HL-60 (cell line): ENCODE results near the gene C19orf12.

Experiments used
- GABPA ChIP-seq: IDR thresholded peaks from 2 replicates; pipeline ENCODE4 v1.6.1; 2012; ENCODE audit warnings: low read depth
- POLR2AphosphoS5 ChIP-seq: IDR thresholded peaks from 2 replicates; pipeline ENCODE4 v1.6.1; 2012; ENCODE audit warnings: low read depth
- SPI1 ChIP-seq: IDR thresholded peaks from 2 replicates; pipeline ENCODE4 v1.6.1; 2012; ENCODE audit warnings: low read depth, mild to moderate bottlenecking, borderline replicate concordance
- TF ChIP-seq, protein P1 (sequence below): IDR thresholded peaks from one replicate; pipeline ENCODE4 v1.5.1; 2011; ENCODE audit warnings: low read length, control low read depth, inconsistent platforms; ENCODE audit not compliant: insufficient read depth
- TF ChIP-seq, protein P2 (sequence below): IDR thresholded peaks from 2 replicates; pipeline ENCODE4 v1.6.1; 2012; ENCODE audit warnings: low read depth; ENCODE audit not compliant: insufficient replicate concordance

- no peak for TF ChIP-seq POLR2AphosphoS5
- TF ChIP-seq, protein P1, sequence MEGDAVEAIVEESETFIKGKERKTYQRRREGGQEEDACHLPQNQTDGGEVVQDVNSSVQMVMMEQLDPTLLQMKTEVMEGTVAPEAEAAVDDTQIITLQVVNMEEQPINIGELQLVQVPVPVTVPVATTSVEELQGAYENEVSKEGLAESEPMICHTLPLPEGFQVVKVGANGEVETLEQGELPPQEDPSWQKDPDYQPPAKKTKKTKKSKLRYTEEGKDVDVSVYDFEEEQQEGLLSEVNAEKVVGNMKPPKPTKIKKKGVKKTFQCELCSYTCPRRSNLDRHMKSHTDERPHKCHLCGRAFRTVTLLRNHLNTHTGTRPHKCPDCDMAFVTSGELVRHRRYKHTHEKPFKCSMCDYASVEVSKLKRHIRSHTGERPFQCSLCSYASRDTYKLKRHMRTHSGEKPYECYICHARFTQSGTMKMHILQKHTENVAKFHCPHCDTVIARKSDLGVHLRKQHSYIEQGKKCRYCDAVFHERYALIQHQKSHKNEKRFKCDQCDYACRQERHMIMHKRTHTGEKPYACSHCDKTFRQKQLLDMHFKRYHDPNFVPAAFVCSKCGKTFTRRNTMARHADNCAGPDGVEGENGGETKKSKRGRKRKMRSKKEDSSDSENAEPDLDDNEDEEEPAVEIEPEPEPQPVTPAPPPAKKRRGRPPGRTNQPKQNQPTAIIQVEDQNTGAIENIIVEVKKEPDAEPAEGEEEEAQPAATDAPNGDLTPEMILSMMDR: no peak
- no peak for TF ChIP-seq SPI1
- TF ChIP-seq, protein P2, sequence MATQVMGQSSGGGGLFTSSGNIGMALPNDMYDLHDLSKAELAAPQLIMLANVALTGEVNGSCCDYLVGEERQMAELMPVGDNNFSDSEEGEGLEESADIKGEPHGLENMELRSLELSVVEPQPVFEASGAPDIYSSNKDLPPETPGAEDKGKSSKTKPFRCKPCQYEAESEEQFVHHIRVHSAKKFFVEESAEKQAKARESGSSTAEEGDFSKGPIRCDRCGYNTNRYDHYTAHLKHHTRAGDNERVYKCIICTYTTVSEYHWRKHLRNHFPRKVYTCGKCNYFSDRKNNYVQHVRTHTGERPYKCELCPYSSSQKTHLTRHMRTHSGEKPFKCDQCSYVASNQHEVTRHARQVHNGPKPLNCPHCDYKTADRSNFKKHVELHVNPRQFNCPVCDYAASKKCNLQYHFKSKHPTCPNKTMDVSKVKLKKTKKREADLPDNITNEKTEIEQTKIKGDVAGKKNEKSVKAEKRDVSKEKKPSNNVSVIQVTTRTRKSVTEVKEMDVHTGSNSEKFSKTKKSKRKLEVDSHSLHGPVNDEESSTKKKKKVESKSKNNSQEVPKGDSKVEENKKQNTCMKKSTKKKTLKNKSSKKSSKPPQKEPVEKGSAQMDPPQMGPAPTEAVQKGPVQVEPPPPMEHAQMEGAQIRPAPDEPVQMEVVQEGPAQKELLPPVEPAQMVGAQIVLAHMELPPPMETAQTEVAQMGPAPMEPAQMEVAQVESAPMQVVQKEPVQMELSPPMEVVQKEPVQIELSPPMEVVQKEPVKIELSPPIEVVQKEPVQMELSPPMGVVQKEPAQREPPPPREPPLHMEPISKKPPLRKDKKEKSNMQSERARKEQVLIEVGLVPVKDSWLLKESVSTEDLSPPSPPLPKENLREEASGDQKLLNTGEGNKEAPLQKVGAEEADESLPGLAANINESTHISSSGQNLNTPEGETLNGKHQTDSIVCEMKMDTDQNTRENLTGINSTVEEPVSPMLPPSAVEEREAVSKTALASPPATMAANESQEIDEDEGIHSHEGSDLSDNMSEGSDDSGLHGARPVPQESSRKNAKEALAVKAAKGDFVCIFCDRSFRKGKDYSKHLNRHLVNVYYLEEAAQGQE: no peak
- TF ChIP-seq GABPA: no peak
Measured at GRCh38 chr19:29671393-29672160, 43.5 kb downstream of the C19orf12 start.
